Colonic mucosa (tissue), 4 donors: ENCODE results near the gene ZKSCAN2. TPM values are rescaled to one million over a fixed set of nuclear protein-coding genes. Genes with fewer than 3 reads are reported as not detected.

ENCODE experiments used
- DNase-seq: peaks from one replicate; pipeline ENCODE4 v3.0.0-alpha.2; 2020
- H3K27ac ChIP-seq: fragments of 200-600 bp; one replicate; pipeline ENCODE4 v1.8.0; 2021
- H3K27me3 ChIP-seq: fragments of 200-600 bp; one replicate; pipeline ENCODE4 v1.8.0; 2021
- H3K36me3 ChIP-seq: fragments of 200-600 bp; one replicate; pipeline ENCODE4 v1.8.0; 2021
- H3K4me1 ChIP-seq: fragments of 200-600 bp; one replicate; pipeline ENCODE4 v1.8.0; 2021; ENCODE audit warnings: mild to moderate bottlenecking
- H3K4me3 ChIP-seq: fragments of 200-600 bp; one replicate; pipeline ENCODE4 v1.8.0; 2021
- H3K9ac ChIP-seq, 2 donors: one replicate each; pipeline ENCODE4 v1.7.0; 2013; ENCODE audit warnings: control low read depth in 2 of 2, low read depth in 2 of 2, low read length in 2 of 2
- H3K9me3 ChIP-seq: fragments of 200-600 bp; one replicate; pipeline ENCODE4 v1.8.0; 2021
- intact Hi-C: fragments of 100-400 bp; cut with DNase I; formaldehyde crosslinking; loops from one replicate; pipeline ENCODE4 v1.14.1; 2022
- total RNA-seq, 2 donors: library from RNA; stranded (reverse); fragmentation: NEBNext Ultra II Directional in 1 of 2; extraction: Animal tissue kit (Norgen Biotek cat#: 25700) in 1 of 2; gene quantifications; one replicate each; pipeline ENCODE4 v1.2.1, GENCODE V29; 2021
- TF ChIP-seq, protein P1 (sequence below): fragments of 200-600 bp; IDR thresholded peaks from one replicate; pipeline ENCODE4 v1.8.0; 2022; ENCODE audit warnings: antibody characterized with exemption, mild to moderate bottlenecking
- donor health status: healthy.
- donor health status: DM: no; HTN: no; CAD: no.
- donor health status: DM: no; HTN: no; CAD: no.

Gene ZKSCAN2
- total RNA-seq, 2 donors from 2014 or later: 2.0 to 3.3 TPM

DNA sequence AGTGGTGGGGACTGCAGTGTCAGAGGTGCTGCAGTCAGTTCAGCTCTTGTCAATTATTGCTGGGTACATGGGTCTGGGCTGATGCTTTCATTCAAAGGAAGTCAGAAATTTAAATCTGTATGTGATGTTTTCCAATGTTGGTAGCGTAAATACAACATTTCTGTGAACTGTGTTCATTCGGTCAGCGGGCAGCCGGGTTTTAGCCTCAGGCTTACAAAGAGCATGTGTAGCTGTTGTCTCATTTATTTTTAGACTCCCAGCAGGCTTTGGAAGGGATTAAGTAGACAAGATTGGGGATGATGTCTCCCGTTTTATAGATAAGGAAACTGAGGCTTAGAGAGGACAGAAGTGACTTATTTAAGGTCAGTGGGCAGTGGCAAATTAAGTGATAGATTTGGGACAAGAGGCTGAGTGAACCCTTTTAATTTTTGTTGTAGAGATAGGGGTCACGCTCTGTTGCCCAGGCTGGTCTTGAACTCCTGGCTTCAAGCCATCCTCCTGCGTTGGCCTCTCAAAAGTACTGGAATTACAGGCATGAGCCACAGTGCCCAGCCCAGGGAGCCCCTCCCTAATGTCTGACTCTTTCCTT lies 32.8 kb downstream of the ZKSCAN2 start:
- no peak overlapping the region for H3K4me3 ChIP-seq
- intact Hi-C loops: loop anchor here (2.0 to 5.0 kb wide), 2 partner anchors 98 to 173 kb away; no protein-coding TSS in a partner anchor
- TF ChIP-seq, protein P1, sequence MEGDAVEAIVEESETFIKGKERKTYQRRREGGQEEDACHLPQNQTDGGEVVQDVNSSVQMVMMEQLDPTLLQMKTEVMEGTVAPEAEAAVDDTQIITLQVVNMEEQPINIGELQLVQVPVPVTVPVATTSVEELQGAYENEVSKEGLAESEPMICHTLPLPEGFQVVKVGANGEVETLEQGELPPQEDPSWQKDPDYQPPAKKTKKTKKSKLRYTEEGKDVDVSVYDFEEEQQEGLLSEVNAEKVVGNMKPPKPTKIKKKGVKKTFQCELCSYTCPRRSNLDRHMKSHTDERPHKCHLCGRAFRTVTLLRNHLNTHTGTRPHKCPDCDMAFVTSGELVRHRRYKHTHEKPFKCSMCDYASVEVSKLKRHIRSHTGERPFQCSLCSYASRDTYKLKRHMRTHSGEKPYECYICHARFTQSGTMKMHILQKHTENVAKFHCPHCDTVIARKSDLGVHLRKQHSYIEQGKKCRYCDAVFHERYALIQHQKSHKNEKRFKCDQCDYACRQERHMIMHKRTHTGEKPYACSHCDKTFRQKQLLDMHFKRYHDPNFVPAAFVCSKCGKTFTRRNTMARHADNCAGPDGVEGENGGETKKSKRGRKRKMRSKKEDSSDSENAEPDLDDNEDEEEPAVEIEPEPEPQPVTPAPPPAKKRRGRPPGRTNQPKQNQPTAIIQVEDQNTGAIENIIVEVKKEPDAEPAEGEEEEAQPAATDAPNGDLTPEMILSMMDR: no peak
- H3K9me3 ChIP-seq: no peaks in the 10 kb centered on the region
- H3K27ac ChIP-seq: no peak overlapping the region
- no peak for DNase-seq
- no peaks in the 10 kb centered on the region for H3K4me1 ChIP-seq
- no peak overlapping the region for H3K9ac ChIP-seq
- H3K27me3 ChIP-seq: no peaks in the 10 kb centered on the region
- H3K36me3 ChIP-seq: no peaks in the 10 kb centered on the region

DNA sequence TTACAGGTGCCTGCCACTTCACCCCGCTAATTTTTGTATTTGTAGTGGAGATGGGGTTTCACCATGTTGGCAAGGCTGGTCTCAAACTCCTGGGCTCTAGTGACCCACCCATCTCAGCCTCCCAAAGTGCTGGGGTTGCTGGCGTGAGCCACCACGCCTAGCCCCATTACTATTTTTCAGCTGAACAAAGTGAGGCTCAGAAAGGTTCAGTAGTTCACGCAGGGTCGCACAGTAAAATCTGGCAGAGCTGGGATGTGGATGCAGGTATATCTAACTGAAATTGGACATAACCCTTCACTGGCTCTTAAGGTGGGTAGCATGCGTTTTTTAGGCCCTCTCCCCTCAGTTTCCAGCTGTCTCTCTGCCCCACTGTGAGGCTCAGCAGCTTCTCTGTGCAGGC lies 33.7 kb downstream of the ZKSCAN2 start:
- intact Hi-C loops: loop anchor here (2.0 to 5.0 kb wide), 2 partner anchors 97 to 172 kb away; no protein-coding TSS in a partner anchor
- H3K36me3 ChIP-seq: no peaks in the 10 kb centered on the region
- no peaks in the 10 kb centered on the region for H3K27me3 ChIP-seq
- no peak for DNase-seq
- H3K27ac ChIP-seq: no peak overlapping the region
- H3K4me3 ChIP-seq: no peak overlapping the region
- no peak overlapping the region for H3K9ac ChIP-seq
- no peaks in the 10 kb centered on the region for H3K4me1 ChIP-seq
- H3K9me3 ChIP-seq: no peaks in the 10 kb centered on the region
- TF ChIP-seq, protein P1: no peak

DNA sequence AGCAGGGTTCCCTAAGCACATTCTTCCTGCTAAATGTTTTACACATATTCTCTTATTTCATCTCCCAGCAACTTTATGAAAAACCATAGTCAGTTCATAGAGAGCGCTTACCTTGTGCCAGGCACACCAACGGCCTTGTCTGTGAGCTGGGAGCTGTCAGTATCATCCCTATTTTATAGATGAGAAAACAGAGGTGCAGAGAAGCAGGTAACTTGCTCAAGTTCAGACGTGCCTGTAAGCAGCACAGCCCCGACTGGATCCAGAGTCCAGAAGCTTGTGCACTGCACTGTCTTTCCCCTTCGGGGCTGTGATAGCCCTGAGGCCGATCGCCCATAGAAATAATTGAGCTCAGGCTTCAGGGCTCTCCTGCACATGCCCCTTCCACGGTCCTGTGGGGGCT lies 34.7 kb downstream of the ZKSCAN2 start:
- TF ChIP-seq, protein P1: no peak
- intact Hi-C loops: loop anchor here (5.0 kb wide), 1 partner anchor 171 kb away; no protein-coding TSS in a partner anchor
- no peak overlapping the region for H3K27ac ChIP-seq
- no peaks in the 10 kb centered on the region for H3K4me1 ChIP-seq
- H3K4me3 ChIP-seq: no peak overlapping the region
- no peaks in the 10 kb centered on the region for H3K27me3 ChIP-seq
- no peak overlapping the region for H3K9ac ChIP-seq
- H3K36me3 ChIP-seq: no peaks in the 10 kb centered on the region
- no peaks in the 10 kb centered on the region for H3K9me3 ChIP-seq
- DNase-seq: no peak

DNA sequence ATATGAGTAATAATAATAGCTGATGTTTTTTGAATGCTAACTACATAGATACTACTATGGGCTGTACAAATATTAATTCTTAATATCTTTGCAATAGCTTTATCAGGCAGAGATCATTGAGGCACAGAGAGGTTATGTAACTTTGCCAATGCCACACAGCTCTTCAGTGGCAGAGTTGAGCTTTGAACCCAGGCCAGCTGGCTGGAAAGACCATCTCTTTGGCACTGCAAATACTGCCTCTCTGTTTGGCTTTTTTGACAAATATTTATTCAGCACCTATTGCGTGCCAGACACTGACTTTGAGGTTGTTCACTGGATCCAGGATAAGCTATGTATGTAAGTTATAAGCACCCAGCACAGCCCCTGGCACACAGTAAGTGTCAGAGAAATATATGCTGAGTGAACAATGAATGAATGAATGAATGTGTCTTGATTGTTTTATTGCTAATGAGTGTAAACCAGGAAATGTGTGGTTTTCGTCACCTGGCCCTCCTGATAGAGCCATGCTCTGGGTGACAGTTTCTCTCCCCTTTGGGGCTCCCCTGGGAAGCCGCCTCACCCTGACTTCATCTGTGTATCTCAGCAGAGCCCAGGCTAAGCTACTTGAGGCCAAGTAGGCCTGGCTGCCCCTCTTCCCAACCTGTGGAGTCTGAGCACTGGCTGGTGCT lies 38.4 kb downstream of the ZKSCAN2 start:
- Histone ChIP-seq H3K27ac (no peak overlapping the region), H3K4me1 (no peaks in the 10 kb centered on the region), H3K27me3 (no peaks in the 10 kb centered on the region), H3K9ac (no peak overlapping the region), H3K36me3 (no peaks in the 10 kb centered on the region), H3K9me3 (no peaks in the 10 kb centered on the region), H3K4me3 (no peak overlapping the region)
- TF ChIP-seq, protein P1: no peak
- no peak for DNase-seq
- intact Hi-C loops: no loop called here

DNA sequence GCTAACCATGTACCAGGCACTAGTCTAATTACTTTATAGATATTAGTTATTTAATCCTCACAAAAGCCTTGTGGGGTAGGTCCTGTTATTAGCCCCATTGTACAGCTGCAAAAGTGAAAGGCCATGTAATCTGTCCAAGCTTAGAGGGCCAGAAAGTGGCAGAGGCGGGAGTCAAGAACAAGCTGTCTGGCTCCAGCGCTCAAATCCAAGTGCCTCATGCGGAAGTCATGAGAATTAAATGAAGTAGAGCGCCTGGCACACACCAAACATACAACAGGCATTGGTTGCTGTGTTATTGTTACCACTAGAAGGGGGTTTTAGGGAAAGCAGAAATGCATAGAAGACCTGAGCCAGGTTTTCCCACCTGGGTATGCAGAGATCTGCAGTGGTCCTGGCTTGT lies 39.7 kb downstream of the ZKSCAN2 start:
- Histone ChIP-seq H3K4me3 (no peak overlapping the region), H3K9me3 (no peaks in the 10 kb centered on the region), H3K36me3 (no peaks in the 10 kb centered on the region), H3K27me3 (no peaks in the 10 kb centered on the region), H3K27ac (no peak overlapping the region), H3K4me1 (no peaks in the 10 kb centered on the region), H3K9ac (peak overlapping the region in 1 of 2 donors; percentile 23)
- no peak for DNase-seq
- intact Hi-C loops: no loop called here
- TF ChIP-seq, protein P1: no peak
